ENCODE measurements around the gene GLIS1. TPM values are rescaled to one million over a fixed set of nuclear protein-coding genes. Genes with fewer than 3 reads are reported as not detected.

Gene GLIS1
- polyA plus RNA-seq, 1 experiment: 1.9 TPM

GRCh38 chr1:53754484-53755312 is 15.7 kb upstream of the GLIS1 start:
- CTCF ChIA-PET: interaction anchor here (0.6 to 9.0 kb wide), 25 partner anchors 8 to 476 kb away, joined by 3 to 117 read pairs (median 4); partner anchors contain the start of gene GLIS1
- POLR2A ChIA-PET: no interaction called here
- no peak for DNase-seq (ENCODE audit: low read depth)

GRCh38 chr1:53752281-53752680 is 13.3 kb upstream of the GLIS1 start:
- Histone ChIP-seq H3K4me3 (ENCODE audit: low read depth, low read length) (no peak overlapping the region), H3K36me3 (ENCODE audit: control insufficient read depth, insufficient read depth, low read length) (no peaks in the 10 kb centered on the region), H3K27me3 (ENCODE audit: control insufficient read depth, insufficient read depth, low read length) (no peaks in the 10 kb centered on the region)
- ChIA-PET POLR2A (no interaction called here), CTCF (interaction anchor here (0.6 to 9.0 kb wide), 8 partner anchors 9 to 266 kb away, joined by 3 to 117 read pairs (median 6); no protein-coding TSS in a partner anchor)
- no peak for TF ChIP-seq CTCF (IDR thresholded peaks at IDR 0.05; ENCODE audit: insufficient read depth, low read depth, low read length)
- no peak for DNase-seq (ENCODE audit: low read depth)

More at GRCh38 chr1:53754484-53755312, 15.7 kb upstream of the GLIS1 start:
- H3K36me3 ChIP-seq (ENCODE audit: control insufficient read depth, insufficient read depth, low read length): no peaks in the 10 kb centered on the region
- peak; percentile 78 for TF ChIP-seq CTCF (IDR thresholded peaks at IDR 0.05; ENCODE audit: insufficient read depth, low read depth, low read length)
- H3K27me3 ChIP-seq (ENCODE audit: control insufficient read depth, insufficient read depth, low read length): no peaks in the 10 kb centered on the region
- no peak overlapping the region for H3K4me3 ChIP-seq (ENCODE audit: low read depth, low read length)

- no peak for DNase-seq (ENCODE audit: low read depth)
- Histone ChIP-seq H3K4me3 (ENCODE audit: low read depth, low read length) (no peak overlapping the region), H3K27me3 (ENCODE audit: control insufficient read depth, insufficient read depth, low read length) (no peaks in the 10 kb centered on the region), H3K36me3 (ENCODE audit: control insufficient read depth, insufficient read depth, low read length) (no peaks in the 10 kb centered on the region)
- no peak for TF ChIP-seq CTCF (IDR thresholded peaks at IDR 0.05; ENCODE audit: insufficient read depth, low read depth, low read length)
- ChIA-PET POLR2A (no interaction called here), CTCF (no interaction called here)
Measured at GRCh38 chr1:53747841-53748240, 8.9 kb upstream of the GLIS1 start.

- no peak for TF ChIP-seq CTCF (IDR thresholded peaks at IDR 0.05; ENCODE audit: insufficient read depth, low read depth, low read length)
- Histone ChIP-seq H3K4me3 (ENCODE audit: low read depth, low read length) (no peak overlapping the region), H3K27me3 (ENCODE audit: control insufficient read depth, insufficient read depth, low read length) (no peaks in the 10 kb centered on the region), H3K36me3 (ENCODE audit: control insufficient read depth, insufficient read depth, low read length) (no peaks in the 10 kb centered on the region)
- CTCF ChIA-PET: interaction anchor here (0.6 kb wide), 1 partner anchor 19 kb away, joined by 3 read pairs; no protein-coding TSS in a partner anchor
- no peak for DNase-seq (ENCODE audit: low read depth)
- POLR2A ChIA-PET: no interaction called here
Measured at GRCh38 chr1:53740621-53741105, 1.7 kb upstream of the GLIS1 start.

All from BJ (cell line).